Measurements from ENCODE around the gene PHTF2. TPM values are rescaled to one million over a fixed set of nuclear protein-coding genes. Genes with fewer than 3 reads are reported as not detected.

PHTF2 gene
- total and polyA plus RNA-seq, 2 donors (not counting 3 experiments of a cell fraction or from before 2014, with no cell fraction given): 13.3 to 21.4 TPM

DNA sequence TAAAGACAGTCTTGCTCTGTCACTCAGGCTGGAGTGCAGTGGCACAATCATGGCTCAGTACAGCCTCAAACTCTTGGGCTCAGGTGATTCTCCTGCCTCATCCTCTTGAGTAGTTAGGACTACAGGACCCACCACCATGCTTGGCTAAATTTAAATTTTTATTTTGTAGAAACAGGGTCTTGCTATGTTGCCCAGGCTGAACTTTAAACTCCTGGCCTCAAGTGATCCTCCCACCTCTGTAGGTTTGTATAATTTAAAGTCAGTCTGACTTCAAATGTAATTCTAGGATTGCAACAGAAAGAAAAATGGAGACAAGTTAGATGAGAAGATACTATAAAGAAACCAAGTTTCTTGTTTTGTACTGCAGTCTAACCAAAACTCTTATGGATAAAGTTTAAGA lies 11.8 kb upstream of the PHTF2 start:
- Histone ChIP-seq H3K36me3 (ENCODE audit: control insufficient read depth in 2 of 2, extremely low read depth in 1 of 2, insufficient read depth in 2 of 2, low read length in 2 of 2) (no peaks in the 10 kb centered on the region), H3K4me3 (replicated peaks in 1 of 3; ENCODE audit: insufficient read depth in 1 of 3, low read depth in 1 of 3, low read length in 3 of 3) (no peak overlapping the region), H3K9me3 (replicated peaks; ENCODE audit: control insufficient read depth, insufficient read depth, low read length) (no peaks in the 10 kb centered on the region), H3K27ac (ENCODE audit: insufficient read depth, low read depth, low read length) (no peak overlapping the region), H3K9ac (replicated peaks; ENCODE audit: extremely low read depth, insufficient read depth, low read length) (no peak overlapping the region), H3K9me1 (replicated peaks; ENCODE audit: control insufficient read depth, extremely low read depth, insufficient read depth, low read length) (no peaks in the 10 kb centered on the region), H3K4me1 (ENCODE audit: control insufficient read depth, extremely low read depth, insufficient read depth, low read length) (no peaks in the 10 kb centered on the region), H2AFZ (ENCODE audit: low read depth, low read length) (no peak overlapping the region), H3K27me3 (ENCODE audit: control insufficient read depth in 2 of 2, insufficient read depth in 2 of 2, low read length in 2 of 2) (no peaks in the 10 kb centered on the region), H4K20me1 (replicated peaks; ENCODE audit: control insufficient read depth, extremely low read depth, insufficient read depth, low read length) (no peaks in the 10 kb centered on the region), H3K4me2 (ENCODE audit: insufficient read depth, low read length) (no peak overlapping the region), H3K79me2 (ENCODE audit: control insufficient read depth, insufficient read depth, low read length) (no peaks in the 10 kb centered on the region)
- BruUV-seq (replicated peaks): no TSS peak
- FAIRE-seq (no peak), DNase-seq (ENCODE audit: low read depth, low spot score) (no peak)
- POLR2A ChIA-PET: no interaction called here
- CTCF ChIA-PET: no interaction called here
- TF ChIP-seq, protein P1, sequence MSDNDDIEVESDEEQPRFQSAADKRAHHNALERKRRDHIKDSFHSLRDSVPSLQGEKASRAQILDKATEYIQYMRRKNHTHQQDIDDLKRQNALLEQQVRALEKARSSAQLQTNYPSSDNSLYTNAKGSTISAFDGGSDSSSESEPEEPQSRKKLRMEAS (IDR thresholded peaks at IDR 0.05; ENCODE audit: insufficient read depth, insufficient read length): no peak
- TF ChIP-seq FOS (IDR thresholded peaks at IDR 0.05; ENCODE audit: borderline replicate concordance, insufficient read depth, low read length): no peak
- TF ChIP-seq JUN (IDR thresholded peaks at IDR 0.05; ENCODE audit: borderline replicate concordance, insufficient read depth, insufficient read length, low read depth): no peak
- no peak for TF ChIP-seq MYC (IDR thresholded peaks at IDR 0.05; ENCODE audit: low read depth, low read length)
- TF ChIP-seq, protein P2, sequence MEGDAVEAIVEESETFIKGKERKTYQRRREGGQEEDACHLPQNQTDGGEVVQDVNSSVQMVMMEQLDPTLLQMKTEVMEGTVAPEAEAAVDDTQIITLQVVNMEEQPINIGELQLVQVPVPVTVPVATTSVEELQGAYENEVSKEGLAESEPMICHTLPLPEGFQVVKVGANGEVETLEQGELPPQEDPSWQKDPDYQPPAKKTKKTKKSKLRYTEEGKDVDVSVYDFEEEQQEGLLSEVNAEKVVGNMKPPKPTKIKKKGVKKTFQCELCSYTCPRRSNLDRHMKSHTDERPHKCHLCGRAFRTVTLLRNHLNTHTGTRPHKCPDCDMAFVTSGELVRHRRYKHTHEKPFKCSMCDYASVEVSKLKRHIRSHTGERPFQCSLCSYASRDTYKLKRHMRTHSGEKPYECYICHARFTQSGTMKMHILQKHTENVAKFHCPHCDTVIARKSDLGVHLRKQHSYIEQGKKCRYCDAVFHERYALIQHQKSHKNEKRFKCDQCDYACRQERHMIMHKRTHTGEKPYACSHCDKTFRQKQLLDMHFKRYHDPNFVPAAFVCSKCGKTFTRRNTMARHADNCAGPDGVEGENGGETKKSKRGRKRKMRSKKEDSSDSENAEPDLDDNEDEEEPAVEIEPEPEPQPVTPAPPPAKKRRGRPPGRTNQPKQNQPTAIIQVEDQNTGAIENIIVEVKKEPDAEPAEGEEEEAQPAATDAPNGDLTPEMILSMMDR (IDR thresholded peaks at IDR 0.05; ENCODE audit: extremely low read depth in 1 of 2, insufficient read depth in 1 of 2, low read depth in 1 of 2, low read length in 2 of 2): no peak
- no peak for TF ChIP-seq EZH2 (IDR thresholded peaks at IDR 0.05; ENCODE audit: borderline replicate concordance, low read depth, low read length, severe bottlenecking)
- no peak for TF ChIP-seq GATA2 (IDR thresholded peaks at IDR 0.05; ENCODE audit: insufficient read depth, insufficient read length, low read depth, low read length)
- no peak for TF ChIP-seq POLR2A (IDR thresholded peaks at IDR 0.05; ENCODE audit: low read depth, low read length)
- TF ChIP-seq POLR2AphosphoS5 (IDR thresholded peaks at IDR 0.05; ENCODE audit: insufficient read depth, low read depth, low read length): no peak
- dilution Hi-C loops (cut with MboI; ENCODE audit: extremely low pct_ligation_motif_present, low sequenced_read_pairs) (no loop called here), intact Hi-C loops (cut with micrococcal nuclease) (no loop called here)
